Measurements from ENCODE around the gene UBE2S.

The UBE2S gene

DNA sequence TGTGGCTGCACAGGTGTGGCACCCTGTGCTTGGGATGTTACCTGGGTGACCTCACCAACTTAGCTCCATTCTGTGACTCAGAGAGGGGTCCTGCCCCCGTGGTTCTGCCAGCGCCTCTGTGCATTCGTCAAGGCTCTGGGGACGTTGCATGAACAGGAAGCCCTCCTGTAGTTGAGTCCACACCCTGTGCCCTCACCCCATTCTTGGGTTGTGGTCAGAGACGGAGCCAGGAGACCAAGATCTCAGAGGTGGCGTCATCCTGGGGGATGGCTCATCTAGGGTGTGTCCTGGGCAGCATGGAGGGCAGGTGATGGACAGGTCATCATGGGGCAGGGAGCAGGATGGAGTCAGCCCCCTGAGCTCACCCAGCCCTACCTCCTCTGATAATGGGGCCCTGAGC is 55.5 kb downstream of the UBE2S start:
- TF ChIP-seq, protein P1, sequence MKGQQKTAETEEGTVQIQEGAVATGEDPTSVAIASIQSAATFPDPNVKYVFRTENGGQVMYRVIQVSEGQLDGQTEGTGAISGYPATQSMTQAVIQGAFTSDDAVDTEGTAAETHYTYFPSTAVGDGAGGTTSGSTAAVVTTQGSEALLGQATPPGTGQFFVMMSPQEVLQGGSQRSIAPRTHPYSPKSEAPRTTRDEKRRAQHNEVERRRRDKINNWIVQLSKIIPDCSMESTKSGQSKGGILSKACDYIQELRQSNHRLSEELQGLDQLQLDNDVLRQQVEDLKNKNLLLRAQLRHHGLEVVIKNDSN (IDR thresholded peaks at IDR 0.05), result no peak
- TF ChIP-seq TCF12 (IDR thresholded peaks at IDR 0.05; ENCODE audit: low read depth), result no peak
- no peak for TF ChIP-seq RAD21 (IDR thresholded peaks at IDR 0.05; ENCODE audit: low read depth)
- TF ChIP-seq FOXM1 (IDR thresholded peaks at IDR 0.05; ENCODE audit: borderline replicate concordance, low read depth), result no peak
- TF ChIP-seq EP300 (IDR thresholded peaks at IDR 0.05; ENCODE audit: borderline replicate concordance), result no peak
- no peak for TF ChIP-seq EGR1 (IDR thresholded peaks at IDR 0.05)
- TF ChIP-seq TEAD4 (IDR thresholded peaks at IDR 0.05), result no peak
- TF ChIP-seq, protein P2, sequence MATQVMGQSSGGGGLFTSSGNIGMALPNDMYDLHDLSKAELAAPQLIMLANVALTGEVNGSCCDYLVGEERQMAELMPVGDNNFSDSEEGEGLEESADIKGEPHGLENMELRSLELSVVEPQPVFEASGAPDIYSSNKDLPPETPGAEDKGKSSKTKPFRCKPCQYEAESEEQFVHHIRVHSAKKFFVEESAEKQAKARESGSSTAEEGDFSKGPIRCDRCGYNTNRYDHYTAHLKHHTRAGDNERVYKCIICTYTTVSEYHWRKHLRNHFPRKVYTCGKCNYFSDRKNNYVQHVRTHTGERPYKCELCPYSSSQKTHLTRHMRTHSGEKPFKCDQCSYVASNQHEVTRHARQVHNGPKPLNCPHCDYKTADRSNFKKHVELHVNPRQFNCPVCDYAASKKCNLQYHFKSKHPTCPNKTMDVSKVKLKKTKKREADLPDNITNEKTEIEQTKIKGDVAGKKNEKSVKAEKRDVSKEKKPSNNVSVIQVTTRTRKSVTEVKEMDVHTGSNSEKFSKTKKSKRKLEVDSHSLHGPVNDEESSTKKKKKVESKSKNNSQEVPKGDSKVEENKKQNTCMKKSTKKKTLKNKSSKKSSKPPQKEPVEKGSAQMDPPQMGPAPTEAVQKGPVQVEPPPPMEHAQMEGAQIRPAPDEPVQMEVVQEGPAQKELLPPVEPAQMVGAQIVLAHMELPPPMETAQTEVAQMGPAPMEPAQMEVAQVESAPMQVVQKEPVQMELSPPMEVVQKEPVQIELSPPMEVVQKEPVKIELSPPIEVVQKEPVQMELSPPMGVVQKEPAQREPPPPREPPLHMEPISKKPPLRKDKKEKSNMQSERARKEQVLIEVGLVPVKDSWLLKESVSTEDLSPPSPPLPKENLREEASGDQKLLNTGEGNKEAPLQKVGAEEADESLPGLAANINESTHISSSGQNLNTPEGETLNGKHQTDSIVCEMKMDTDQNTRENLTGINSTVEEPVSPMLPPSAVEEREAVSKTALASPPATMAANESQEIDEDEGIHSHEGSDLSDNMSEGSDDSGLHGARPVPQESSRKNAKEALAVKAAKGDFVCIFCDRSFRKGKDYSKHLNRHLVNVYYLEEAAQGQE (IDR thresholded peaks at IDR 0.05; ENCODE audit: low read depth), result no peak
- TF ChIP-seq ZBTB7A (IDR thresholded peaks at IDR 0.05; ENCODE audit: low read depth), result no peak
- no peak for TF ChIP-seq YY1 (IDR thresholded peaks at IDR 0.05; ENCODE audit: low read depth)
- no peak for TF ChIP-seq CEBPB (IDR thresholded peaks at IDR 0.05)
- no peak for TF ChIP-seq TAF1 (IDR thresholded peaks at IDR 0.05; ENCODE audit: low read depth)
- TF ChIP-seq CREB1 (IDR thresholded peaks at IDR 0.05; ENCODE audit: low read depth), result no peak
- TF ChIP-seq, protein P3, sequence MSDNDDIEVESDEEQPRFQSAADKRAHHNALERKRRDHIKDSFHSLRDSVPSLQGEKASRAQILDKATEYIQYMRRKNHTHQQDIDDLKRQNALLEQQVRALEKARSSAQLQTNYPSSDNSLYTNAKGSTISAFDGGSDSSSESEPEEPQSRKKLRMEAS (IDR thresholded peaks at IDR 0.05), result no peak

DNA sequence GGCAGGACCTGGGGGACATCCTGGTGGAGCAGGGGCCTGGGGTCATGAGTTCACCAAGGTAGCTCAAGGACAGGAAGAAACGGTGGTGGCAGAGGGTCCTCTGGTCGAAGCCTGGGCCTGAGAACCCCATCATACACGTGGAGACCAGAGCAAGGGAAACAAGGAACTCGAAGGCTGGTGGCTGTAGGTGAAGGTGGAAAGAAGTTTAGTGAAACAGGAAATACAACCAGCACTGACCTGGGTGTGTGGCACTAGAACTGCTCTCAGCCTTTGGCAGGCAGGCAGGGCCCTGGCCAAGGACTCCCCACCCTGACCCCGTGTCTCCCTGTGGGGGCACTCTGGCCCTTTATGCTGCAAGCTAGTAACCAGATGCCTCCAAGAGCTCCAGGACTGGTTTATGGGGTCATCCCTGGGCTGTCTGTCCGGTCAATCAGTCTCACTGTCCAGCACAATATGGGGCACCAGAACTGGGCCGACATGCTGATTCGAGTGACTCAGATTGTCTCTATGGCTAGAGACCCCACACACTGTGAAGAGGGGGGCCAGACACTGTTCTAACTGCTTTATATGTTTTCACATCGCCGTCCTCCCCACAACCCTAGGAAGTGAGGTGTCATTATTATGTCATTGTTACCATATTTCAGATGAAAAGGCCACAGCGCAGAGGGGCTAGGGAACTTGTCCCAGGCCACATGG is 56.8 kb downstream of the UBE2S start:
- TF ChIP-seq, protein P3 (IDR thresholded peaks at IDR 0.05), result no peak
- TF ChIP-seq NFIC (IDR thresholded peaks at IDR 0.05) (no peak), TAF1 (IDR thresholded peaks at IDR 0.05; ENCODE audit: low read depth) (no peak), EGR1 (IDR thresholded peaks at IDR 0.05) (no peak), EP300 (IDR thresholded peaks at IDR 0.05; ENCODE audit: borderline replicate concordance) (no peak), ZBTB7A (IDR thresholded peaks at IDR 0.05; ENCODE audit: low read depth) (no peak), TEAD4 (IDR thresholded peaks at IDR 0.05) (no peak), CEBPB (IDR thresholded peaks at IDR 0.05) (no peak), FOXM1 (IDR thresholded peaks at IDR 0.05; ENCODE audit: borderline replicate concordance, low read depth) (no peak), YY1 (IDR thresholded peaks at IDR 0.05; ENCODE audit: low read depth) (no peak), RAD21 (IDR thresholded peaks at IDR 0.05; ENCODE audit: low read depth) (no peak)
- TF ChIP-seq, protein P1 (IDR thresholded peaks at IDR 0.05), result no peak

Data from Ishikawa (cell line).